Panc1 (cell line): ENCODE measurements around the gene STARD8.

Experiments used
- POLR2AphosphoS5 ChIP-seq: IDR thresholded peaks from 2 replicates; pipeline ENCODE4 v1.6.1; 2012; ENCODE audit warnings: mild to moderate bottlenecking, low read depth, low read length, moderate library complexity
- SIN3A ChIP-seq: IDR thresholded peaks from 2 replicates; pipeline ENCODE4 v1.6.1; 2012; ENCODE audit warnings: low read depth, mild to moderate bottlenecking, low read length, moderate library complexity, borderline replicate concordance; ENCODE audit not compliant: insufficient read depth
- TF ChIP-seq, protein P1 (sequence below): fragments of 450-650 bp; IDR thresholded peaks from 2 replicates; pipeline ENCODE4 v1.5.1; 2017; ENCODE audit warnings: mild to moderate bottlenecking
- TF ChIP-seq, protein P2 (sequence below), 2 experiments: IDR thresholded peaks; 2 replicates each; pipeline ENCODE4 v1.6.1; 2011 to 2012; ENCODE audit warnings: low read depth in 2 of 2, control low read depth in 1 of 2, low read length in 1 of 2, mild to moderate bottlenecking in 1 of 2, moderate library complexity in 1 of 2; ENCODE audit not compliant: insufficient read depth in 1 of 2

DNA sequence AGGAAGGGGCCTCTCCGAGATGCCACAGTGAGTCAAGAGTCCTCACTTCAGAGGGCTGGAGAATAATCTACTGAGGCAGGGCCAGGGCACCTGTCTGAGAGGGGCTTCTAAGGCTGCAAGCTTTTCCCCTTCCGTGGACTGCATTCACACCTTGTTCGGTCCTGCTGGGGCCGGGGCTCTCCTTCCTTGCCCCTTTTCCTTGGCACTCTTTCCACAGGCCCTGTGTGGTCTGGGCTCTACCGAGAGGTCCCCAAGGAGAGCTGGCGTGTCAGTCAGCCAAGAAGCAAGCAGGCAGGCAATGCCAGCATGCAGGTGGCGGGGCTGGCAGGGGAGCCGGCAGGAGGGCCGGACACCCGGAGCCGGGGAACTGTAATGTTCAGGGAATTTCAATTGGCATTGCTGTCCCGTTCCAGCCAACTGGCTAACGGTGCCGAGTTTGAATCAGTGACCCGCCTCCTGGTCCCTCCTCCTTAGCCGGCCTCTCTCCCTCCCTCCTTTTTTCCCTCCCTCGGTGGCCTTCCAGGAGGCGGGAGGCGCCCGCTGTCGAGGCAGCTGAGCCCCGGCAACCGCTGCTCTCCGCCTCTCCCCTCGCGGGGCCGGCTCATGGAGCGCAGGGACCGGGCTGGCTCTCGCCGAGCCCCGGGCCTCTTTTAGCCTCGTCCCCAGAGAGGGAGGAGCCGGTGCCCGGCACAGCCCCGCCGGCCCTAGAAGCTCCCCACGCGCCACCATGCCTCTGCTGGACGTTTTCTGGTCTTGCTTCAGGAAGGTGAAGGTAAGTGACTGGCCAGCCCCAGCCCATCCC, at the start of gene STARD8:
- TF ChIP-seq, protein P1, sequence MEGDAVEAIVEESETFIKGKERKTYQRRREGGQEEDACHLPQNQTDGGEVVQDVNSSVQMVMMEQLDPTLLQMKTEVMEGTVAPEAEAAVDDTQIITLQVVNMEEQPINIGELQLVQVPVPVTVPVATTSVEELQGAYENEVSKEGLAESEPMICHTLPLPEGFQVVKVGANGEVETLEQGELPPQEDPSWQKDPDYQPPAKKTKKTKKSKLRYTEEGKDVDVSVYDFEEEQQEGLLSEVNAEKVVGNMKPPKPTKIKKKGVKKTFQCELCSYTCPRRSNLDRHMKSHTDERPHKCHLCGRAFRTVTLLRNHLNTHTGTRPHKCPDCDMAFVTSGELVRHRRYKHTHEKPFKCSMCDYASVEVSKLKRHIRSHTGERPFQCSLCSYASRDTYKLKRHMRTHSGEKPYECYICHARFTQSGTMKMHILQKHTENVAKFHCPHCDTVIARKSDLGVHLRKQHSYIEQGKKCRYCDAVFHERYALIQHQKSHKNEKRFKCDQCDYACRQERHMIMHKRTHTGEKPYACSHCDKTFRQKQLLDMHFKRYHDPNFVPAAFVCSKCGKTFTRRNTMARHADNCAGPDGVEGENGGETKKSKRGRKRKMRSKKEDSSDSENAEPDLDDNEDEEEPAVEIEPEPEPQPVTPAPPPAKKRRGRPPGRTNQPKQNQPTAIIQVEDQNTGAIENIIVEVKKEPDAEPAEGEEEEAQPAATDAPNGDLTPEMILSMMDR: peak; percentile 36
- TF ChIP-seq POLR2AphosphoS5 (no peak), SIN3A (no peak)
- TF ChIP-seq, protein P2, sequence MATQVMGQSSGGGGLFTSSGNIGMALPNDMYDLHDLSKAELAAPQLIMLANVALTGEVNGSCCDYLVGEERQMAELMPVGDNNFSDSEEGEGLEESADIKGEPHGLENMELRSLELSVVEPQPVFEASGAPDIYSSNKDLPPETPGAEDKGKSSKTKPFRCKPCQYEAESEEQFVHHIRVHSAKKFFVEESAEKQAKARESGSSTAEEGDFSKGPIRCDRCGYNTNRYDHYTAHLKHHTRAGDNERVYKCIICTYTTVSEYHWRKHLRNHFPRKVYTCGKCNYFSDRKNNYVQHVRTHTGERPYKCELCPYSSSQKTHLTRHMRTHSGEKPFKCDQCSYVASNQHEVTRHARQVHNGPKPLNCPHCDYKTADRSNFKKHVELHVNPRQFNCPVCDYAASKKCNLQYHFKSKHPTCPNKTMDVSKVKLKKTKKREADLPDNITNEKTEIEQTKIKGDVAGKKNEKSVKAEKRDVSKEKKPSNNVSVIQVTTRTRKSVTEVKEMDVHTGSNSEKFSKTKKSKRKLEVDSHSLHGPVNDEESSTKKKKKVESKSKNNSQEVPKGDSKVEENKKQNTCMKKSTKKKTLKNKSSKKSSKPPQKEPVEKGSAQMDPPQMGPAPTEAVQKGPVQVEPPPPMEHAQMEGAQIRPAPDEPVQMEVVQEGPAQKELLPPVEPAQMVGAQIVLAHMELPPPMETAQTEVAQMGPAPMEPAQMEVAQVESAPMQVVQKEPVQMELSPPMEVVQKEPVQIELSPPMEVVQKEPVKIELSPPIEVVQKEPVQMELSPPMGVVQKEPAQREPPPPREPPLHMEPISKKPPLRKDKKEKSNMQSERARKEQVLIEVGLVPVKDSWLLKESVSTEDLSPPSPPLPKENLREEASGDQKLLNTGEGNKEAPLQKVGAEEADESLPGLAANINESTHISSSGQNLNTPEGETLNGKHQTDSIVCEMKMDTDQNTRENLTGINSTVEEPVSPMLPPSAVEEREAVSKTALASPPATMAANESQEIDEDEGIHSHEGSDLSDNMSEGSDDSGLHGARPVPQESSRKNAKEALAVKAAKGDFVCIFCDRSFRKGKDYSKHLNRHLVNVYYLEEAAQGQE (IDR thresholded peaks at IDR 0.05; ENCODE audit: insufficient read depth in 1 of 2, low read depth in 2 of 2, low read length in 1 of 2): no peak
